HepG2 (cell line): ENCODE results near the gene SOX12. TPM values are rescaled to one million over a fixed set of nuclear protein-coding genes. Genes with fewer than 3 reads are reported as not detected.

Source experiments
- BHLHE40 ChIP-seq: IDR thresholded peaks from 2 replicates; pipeline ENCODE4 v1.6.1; 2011; ENCODE audit warnings: low read length, improper control_type of control experiment
- HOXA7 ChIP-seq: sonication (generic); formaldehyde crosslinking; IDR thresholded peaks from 2 replicates; pipeline ENCODE4 v1.8.1; 2022; ENCODE audit warnings: mild to moderate bottlenecking, missing genetic modification reagents, moderate library complexity
- MBNL3 ChIP-seq: fragments of 250-450 bp; sonication (Bioruptor Pico); conservative IDR thresholded peaks from 2 replicates; pipeline ENCODE4 v1.8.0; 2022; ENCODE audit warnings: mild to moderate bottlenecking, inconsistent platforms
- MLX ChIP-seq: IDR thresholded peaks from 2 replicates; pipeline ENCODE4 v1.6.1; 2016
- NCOR1 ChIP-seq: fragments of 200-600 bp; sonication (generic); IDR thresholded peaks from 2 replicates; pipeline ENCODE4 v1.7.0; 2017; ENCODE audit warnings: antibody characterized with exemption, low read length, borderline replicate concordance
- RFX1 ChIP-seq: fragments of 450-650 bp; IDR thresholded peaks from 2 replicates; pipeline ENCODE4 v1.6.1; 2017
- RXRB ChIP-seq: IDR thresholded peaks from 2 replicates; pipeline ENCODE4 v1.6.1; 2016; ENCODE audit warnings: borderline replicate concordance, missing genetic modification reagents, missing compliant biosample characterization
- SAP130 ChIP-seq: IDR thresholded peaks from 2 replicates; pipeline ENCODE4 v1.6.1; 2016; ENCODE audit warnings: low read depth
- SMYD3 ChIP-seq: sonication (generic); formaldehyde crosslinking; IDR thresholded peaks from 2 replicates; pipeline ENCODE4 v1.8.1; 2023; ENCODE audit warnings: mild to moderate bottlenecking, missing genetic modification reagents
- SOX13 ChIP-seq, 3 experiments: fragments of 450-650 bp in 1 of 3; sonication (generic) in 1 of 3; formaldehyde crosslinking in 1 of 3; IDR thresholded peaks in 2 of 3; conservative IDR thresholded peaks in 1 of 3; 2 replicates each; pipeline versions ENCODE4 v1.5.0 to v1.6.1; 2016 to 2020; ENCODE audit warnings: antibody characterized with exemption in 1 of 3, mild to moderate bottlenecking in 1 of 3, missing compliant biosample characterization in 1 of 3, missing genetic modification reagents in 1 of 3, moderate library complexity in 1 of 3
- TRAFD1 ChIP-seq: sonication (generic); formaldehyde crosslinking; IDR thresholded peaks from 2 replicates; pipeline ENCODE4 v1.5.1; 2020; ENCODE audit warnings: missing genetic modification reagents, mild to moderate bottlenecking, borderline replicate concordance
- XBP1 ChIP-seq: sonication (generic); formaldehyde crosslinking; IDR thresholded peaks from 2 replicates; pipeline ENCODE4 v1.5.0; 2020; ENCODE audit warnings: missing genetic modification reagents
- ZBTB34 ChIP-seq: sonication (generic); formaldehyde crosslinking; IDR thresholded peaks from 2 replicates; pipeline ENCODE4 v1.8.0; 2022; ENCODE audit warnings: mild to moderate bottlenecking, missing genetic modification reagents
- ZFYVE20 ChIP-seq: sonication (generic); formaldehyde crosslinking; IDR thresholded peaks from 2 replicates; pipeline ENCODE4 v1.8.0; 2023; ENCODE audit warnings: low read depth, mild to moderate bottlenecking, moderate library complexity, missing genetic modification reagents, borderline replicate concordance
- ZNF180 ChIP-seq: sonication (generic); formaldehyde crosslinking; IDR thresholded peaks from 2 replicates; pipeline ENCODE4 v1.4.0; 2020; ENCODE audit warnings: low read depth, missing genetic modification reagents, borderline replicate concordance
- ZNF451 ChIP-seq: sonication (generic); formaldehyde crosslinking; IDR thresholded peaks from 2 replicates; pipeline ENCODE4 v1.5.0; 2020; ENCODE audit warnings: mild to moderate bottlenecking, missing genetic modification reagents
- ZNF589 ChIP-seq: sonication (generic); formaldehyde crosslinking; conservative IDR thresholded peaks from 2 replicates; pipeline ENCODE4 v1.8.0; 2022; ENCODE audit warnings: mild to moderate bottlenecking, moderate library complexity, missing genetic modification reagents
- ZNF609 ChIP-seq: sonication (generic); formaldehyde crosslinking; IDR thresholded peaks from 2 replicates; pipeline ENCODE4 v1.4.0; 2020; ENCODE audit warnings: mild to moderate bottlenecking, missing genetic modification reagents, borderline replicate concordance
- ZNF781 ChIP-seq: sonication (generic); formaldehyde crosslinking; IDR thresholded peaks from 2 replicates; pipeline ENCODE4 v1.5.1; 2020; ENCODE audit warnings: borderline replicate concordance, mild to moderate bottlenecking, missing genetic modification reagents; ENCODE audit errors: not compliant biosample characterization
- ZSCAN30 ChIP-seq: sonication (generic); formaldehyde crosslinking; IDR thresholded peaks from 2 replicates; pipeline ENCODE4 v1.5.0; 2020; ENCODE audit warnings: mild to moderate bottlenecking, missing genetic modification reagents
- polyA plus RNA-seq, 8 experiments: library from polyadenylated mRNA; depleted of rRNA in 3 of 8; stranded (reverse) in 7 of 8; unstranded in 1 of 8; fragments of >200 nt; fragmentation: Illumina TruSeq in 4 of 8; extraction: Trizol in 4 of 8; gene quantifications; 2 replicates each; pipeline versions ENCODE4 v1.2.1 to v1.2.3, GENCODE V29; 2011 to 2016; ENCODE audit warnings: low read depth in 4 of 8, missing spikeins in 1 of 8, mixed read lengths in 1 of 8; ENCODE audit not compliant: insufficient read depth in 1 of 8
- total RNA-seq, 5 experiments: library from RNA; depleted of rRNA; stranded (reverse); fragments of >200 nt; fragmentation: Illumina TruSeq; extraction: Trizol; gene quantifications; 2 replicates each; pipeline ENCODE4 v1.2.3, GENCODE V29; 2016; ENCODE audit warnings: low read depth in 1 of 5

SOX12 gene
- total and polyA plus RNA-seq, 2 of the 13 experiments (the other 11 are each of a cell fraction or from before 2014, with no cell fraction given): 10.0 to 18.7 TPM

- TF ChIP-seq ZFYVE20 (CRISPR knock-in tag) (no peak), ZSCAN30 (CRISPR knock-in tag) (peak; percentile 97), ZNF451 (CRISPR knock-in tag) (peak; percentile 98), BHLHE40 (peak; percentile 80), TRAFD1 (CRISPR knock-in tag) (no peak), ZNF589 (CRISPR knock-in tag) (peak; percentile 94), RXRB (CRISPR knock-in tag) (peak; percentile 91), MLX (peak; percentile 91), ZNF180 (peak; percentile 93), ZNF609 (peak; percentile 86), SAP130 (CRISPR knock-in tag) (peak; percentile 98), SMYD3 (CRISPR knock-in tag) (peak; percentile 93), XBP1 (CRISPR knock-in tag) (peak; percentile 93; the same call in 1 of the 2 replicates), HOXA7 (no peak), ZBTB34 (CRISPR knock-in tag) (peak; percentile 88; the same call in 1 of the 2 replicates), ZNF781 (peak; percentile 97), MBNL3 (CRISPR knock-in tag) (no peak), SOX13 (IDR thresholded peaks at IDR 0.05) (no peak; the same call in 1 of the 2 replicates), SOX13 (CRISPR knock-in tag; conservative IDR thresholded peaks at IDR 0.05 in 1 of 2, IDR thresholded peaks at IDR 0.05 in 1 of 2) (peak in 1 of 2 experiments; percentile 87; a peak in 2 of 4 replicates), RFX1 (no peak), NCOR1 (peak; percentile 75; the same call in 1 of the 2 replicates)
These were observed 28.0 kb upstream of the SOX12 start, which contains the start of gene ZCCHC3 (continued) for GRCh38 chr20:297098-297924.
